HepG2 (cell line): ENCODE results near the gene METAP1D. TPM values are rescaled to one million over a fixed set of nuclear protein-coding genes. Genes with fewer than 3 reads are reported as not detected.

Source experiments
- BHLHE40 ChIP-seq: IDR thresholded peaks from 2 replicates; pipeline ENCODE4 v1.6.1; 2011; ENCODE audit warnings: low read length, improper control_type of control experiment
- KDM3A ChIP-seq: IDR thresholded peaks from 2 replicates; pipeline ENCODE4 v1.6.1; 2018; ENCODE audit warnings: low read depth, missing compliant biosample characterization
- KLF12 ChIP-seq: sonication (generic); formaldehyde crosslinking; IDR thresholded peaks from 2 replicates; pipeline ENCODE4 v1.4.0; 2020; ENCODE audit warnings: missing genetic modification reagents, borderline replicate concordance
- ONECUT2 ChIP-seq: sonication (generic); formaldehyde crosslinking; IDR thresholded peaks from 2 replicates; pipeline ENCODE4 v1.4.0; 2020; ENCODE audit warnings: missing genetic modification reagents
- PAWR ChIP-seq: sonication (generic); formaldehyde crosslinking; IDR thresholded peaks from 2 replicates; pipeline ENCODE4 v1.4.0; 2020; ENCODE audit warnings: missing genetic modification reagents, mild to moderate bottlenecking, borderline replicate concordance
- SMARCC2 ChIP-seq: fragments of 450-650 bp; IDR thresholded peaks from 2 replicates; pipeline ENCODE4 v1.6.1; 2017; ENCODE audit warnings: antibody characterized with exemption, mild to moderate bottlenecking
- SNAI1 ChIP-seq: sonication (generic); formaldehyde crosslinking; IDR thresholded peaks from 2 replicates; pipeline ENCODE4 v1.5.0; 2020; ENCODE audit warnings: mild to moderate bottlenecking, missing genetic modification reagents, borderline replicate concordance
- ZBTB8A ChIP-seq: sonication (generic); formaldehyde crosslinking; IDR thresholded peaks from 2 replicates; pipeline ENCODE4 v1.4.0; 2020; ENCODE audit warnings: mild to moderate bottlenecking, low read depth, missing genetic modification reagents, borderline replicate concordance
- ZNF292 ChIP-seq: sonication (generic); formaldehyde crosslinking; IDR thresholded peaks from 2 replicates; pipeline ENCODE4 v1.8.1; 2022; ENCODE audit warnings: mild to moderate bottlenecking, low read depth, missing genetic modification reagents, borderline replicate concordance
- ZNF317 ChIP-seq: sonication (generic); formaldehyde crosslinking; IDR thresholded peaks from 2 replicates; pipeline ENCODE4 v1.5.0; 2020; ENCODE audit warnings: mild to moderate bottlenecking, missing genetic modification reagents
- ZNF33A ChIP-seq: sonication (generic); formaldehyde crosslinking; IDR thresholded peaks from 2 replicates; pipeline ENCODE4 v1.5.1; 2020; ENCODE audit warnings: missing genetic modification reagents, mild to moderate bottlenecking, moderate library complexity, borderline replicate concordance
- polyA plus RNA-seq, 8 experiments: library from polyadenylated mRNA; depleted of rRNA in 3 of 8; stranded (reverse) in 7 of 8; unstranded in 1 of 8; fragments of >200 nt; fragmentation: Illumina TruSeq in 4 of 8; extraction: Trizol in 4 of 8; gene quantifications; 2 replicates each; pipeline versions ENCODE4 v1.2.1 to v1.2.3, GENCODE V29; 2011 to 2016; ENCODE audit warnings: low read depth in 4 of 8, missing spikeins in 1 of 8, mixed read lengths in 1 of 8; ENCODE audit not compliant: insufficient read depth in 1 of 8
- total RNA-seq, 5 experiments: library from RNA; depleted of rRNA; stranded (reverse); fragments of >200 nt; fragmentation: Illumina TruSeq; extraction: Trizol; gene quantifications; 2 replicates each; pipeline ENCODE4 v1.2.3, GENCODE V29; 2016; ENCODE audit warnings: low read depth in 1 of 5
- TF ChIP-seq, protein P1 (sequence below): sonication (generic); formaldehyde crosslinking; IDR thresholded peaks from 2 replicates; pipeline ENCODE4 v1.5.0; 2020; ENCODE audit warnings: mild to moderate bottlenecking, missing genetic modification reagents, borderline replicate concordance
- TF ChIP-seq, protein P2 (sequence below): sonication (generic); formaldehyde crosslinking; IDR thresholded peaks from 2 replicates; pipeline ENCODE4 v1.4.0; 2020; ENCODE audit warnings: missing genetic modification reagents
- TF ChIP-seq, protein P3 (sequence below): sonication (generic); formaldehyde crosslinking; IDR thresholded peaks from 2 replicates; pipeline ENCODE4 v1.5.0; 2020; ENCODE audit warnings: missing genetic modification reagents
- TF ChIP-seq, protein P4 (sequence below): sonication (generic); formaldehyde crosslinking; IDR thresholded peaks from 2 replicates; pipeline ENCODE4 v1.8.1; 2023; ENCODE audit warnings: mild to moderate bottlenecking, missing genetic modification reagents

METAP1D gene
- total and polyA plus RNA-seq, 2 of the 13 experiments (the other 11 are each of a cell fraction or from before 2014, with no cell fraction given) = 14.7 to 21.6 TPM

DNA sequence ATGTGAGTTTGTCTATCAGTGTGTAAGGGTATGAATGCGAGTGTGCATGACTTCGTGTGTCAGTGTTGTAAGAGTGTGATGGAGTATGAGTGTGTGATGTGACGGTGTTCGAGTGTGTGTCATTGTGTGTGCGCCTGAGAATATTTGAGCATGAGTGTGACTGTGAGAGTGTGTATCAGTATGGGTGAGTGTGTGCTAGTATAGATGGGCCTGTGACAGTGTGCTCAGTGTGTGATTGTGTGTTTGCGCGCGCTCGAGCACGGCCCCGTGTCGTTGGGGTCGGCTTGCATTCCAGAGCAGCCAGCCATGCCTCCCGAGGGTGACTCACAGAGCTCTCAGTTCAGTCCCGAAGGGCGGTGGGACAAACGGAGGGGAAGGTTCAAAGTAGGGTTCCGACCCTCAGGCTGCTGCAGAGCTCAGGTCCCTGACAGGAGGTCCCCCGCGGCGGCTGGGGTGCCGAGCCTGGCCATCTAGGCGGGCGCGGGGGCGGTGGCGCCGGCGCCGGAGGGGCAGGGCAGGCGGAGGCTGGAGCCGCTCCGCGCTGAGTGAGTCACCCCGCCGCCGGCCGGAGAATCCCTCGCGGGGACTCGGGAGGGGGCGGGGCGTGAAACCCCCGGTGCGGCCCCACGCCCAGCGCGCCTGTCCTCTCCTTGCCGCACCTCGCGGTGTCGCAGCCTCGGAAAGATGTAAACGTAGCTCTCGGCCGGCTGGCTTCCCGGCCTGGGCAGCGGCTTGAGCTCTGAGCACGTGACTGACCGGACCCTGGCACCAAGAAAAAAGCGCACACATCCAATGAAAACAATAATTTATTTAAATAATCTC, 99.1 kb downstream of the METAP1D start (continued):
- TF ChIP-seq, protein P1, sequence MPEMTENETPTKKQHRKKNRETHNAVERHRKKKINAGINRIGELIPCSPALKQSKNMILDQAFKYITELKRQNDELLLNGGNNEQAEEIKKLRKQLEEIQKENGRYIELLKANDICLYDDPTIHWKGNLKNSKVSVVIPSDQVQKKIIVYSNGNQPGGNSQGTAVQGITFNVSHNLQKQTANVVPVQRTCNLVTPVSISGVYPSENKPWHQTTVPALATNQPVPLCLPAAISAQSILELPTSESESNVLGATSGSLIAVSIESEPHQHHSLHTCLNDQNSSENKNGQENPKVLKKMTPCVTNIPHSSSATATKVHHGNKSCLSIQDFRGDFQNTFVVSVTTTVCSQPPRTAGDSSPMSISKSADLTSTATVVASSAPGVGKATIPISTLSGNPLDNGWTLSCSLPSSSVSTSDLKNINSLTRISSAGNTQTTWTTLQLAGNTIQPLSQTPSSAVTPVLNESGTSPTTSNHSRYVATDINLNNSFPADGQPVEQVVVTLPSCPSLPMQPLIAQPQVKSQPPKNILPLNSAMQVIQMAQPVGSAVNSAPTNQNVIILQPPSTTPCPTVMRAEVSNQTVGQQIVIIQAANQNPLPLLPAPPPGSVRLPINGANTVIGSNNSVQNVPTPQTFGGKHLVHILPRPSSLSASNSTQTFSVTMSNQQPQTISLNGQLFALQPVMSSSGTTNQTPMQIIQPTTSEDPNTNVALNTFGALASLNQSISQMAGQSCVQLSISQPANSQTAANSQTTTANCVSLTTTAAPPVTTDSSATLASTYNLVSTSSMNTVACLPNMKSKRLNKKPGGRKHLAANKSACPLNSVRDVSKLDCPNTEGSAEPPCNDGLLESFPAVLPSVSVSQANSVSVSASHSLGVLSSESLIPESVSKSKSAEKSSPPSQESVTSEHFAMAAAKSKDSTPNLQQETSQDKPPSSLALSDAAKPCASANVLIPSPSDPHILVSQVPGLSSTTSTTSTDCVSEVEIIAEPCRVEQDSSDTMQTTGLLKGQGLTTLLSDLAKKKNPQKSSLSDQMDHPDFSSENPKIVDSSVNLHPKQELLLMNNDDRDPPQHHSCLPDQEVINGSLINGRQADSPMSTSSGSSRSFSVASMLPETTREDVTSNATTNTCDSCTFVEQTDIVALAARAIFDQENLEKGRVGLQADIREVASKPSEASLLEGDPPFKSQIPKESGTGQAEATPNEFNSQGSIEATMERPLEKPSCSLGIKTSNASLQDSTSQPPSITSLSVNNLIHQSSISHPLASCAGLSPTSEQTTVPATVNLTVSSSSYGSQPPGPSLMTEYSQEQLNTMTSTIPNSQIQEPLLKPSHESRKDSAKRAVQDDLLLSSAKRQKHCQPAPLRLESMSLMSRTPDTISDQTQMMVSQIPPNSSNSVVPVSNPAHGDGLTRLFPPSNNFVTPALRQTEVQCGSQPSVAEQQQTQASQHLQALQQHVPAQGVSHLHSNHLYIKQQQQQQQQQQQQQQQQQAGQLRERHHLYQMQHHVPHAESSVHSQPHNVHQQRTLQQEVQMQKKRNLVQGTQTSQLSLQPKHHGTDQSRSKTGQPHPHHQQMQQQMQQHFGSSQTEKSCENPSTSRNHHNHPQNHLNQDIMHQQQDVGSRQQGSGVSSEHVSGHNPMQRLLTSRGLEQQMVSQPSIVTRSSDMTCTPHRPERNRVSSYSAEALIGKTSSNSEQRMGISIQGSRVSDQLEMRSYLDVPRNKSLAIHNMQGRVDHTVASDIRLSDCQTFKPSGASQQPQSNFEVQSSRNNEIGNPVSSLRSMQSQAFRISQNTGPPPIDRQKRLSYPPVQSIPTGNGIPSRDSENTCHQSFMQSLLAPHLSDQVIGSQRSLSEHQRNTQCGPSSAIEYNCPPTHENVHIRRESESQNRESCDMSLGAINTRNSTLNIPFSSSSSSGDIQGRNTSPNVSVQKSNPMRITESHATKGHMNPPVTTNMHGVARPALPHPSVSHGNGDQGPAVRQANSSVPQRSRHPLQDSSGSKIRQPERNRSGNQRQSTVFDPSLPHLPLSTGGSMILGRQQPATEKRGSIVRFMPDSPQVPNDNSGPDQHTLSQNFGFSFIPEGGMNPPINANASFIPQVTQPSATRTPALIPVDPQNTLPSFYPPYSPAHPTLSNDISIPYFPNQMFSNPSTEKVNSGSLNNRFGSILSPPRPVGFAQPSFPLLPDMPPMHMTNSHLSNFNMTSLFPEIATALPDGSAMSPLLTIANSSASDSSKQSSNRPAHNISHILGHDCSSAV (CRISPR knock-in tag) = no peak
- TF ChIP-seq ZBTB8A (CRISPR knock-in tag) (no peak), KDM3A (CRISPR knock-in tag) (no peak), ZNF317 (no peak), SMARCC2 (no peak), PAWR (CRISPR knock-in tag) (no peak), ONECUT2 (no peak), KLF12 (CRISPR knock-in tag) (no peak), BHLHE40 (peak; percentile 86), ZNF292 (no peak; the same call in 1 of the 2 replicates), ZNF33A (CRISPR knock-in tag) (no peak), SNAI1 (no peak)
- TF ChIP-seq, protein P2, sequence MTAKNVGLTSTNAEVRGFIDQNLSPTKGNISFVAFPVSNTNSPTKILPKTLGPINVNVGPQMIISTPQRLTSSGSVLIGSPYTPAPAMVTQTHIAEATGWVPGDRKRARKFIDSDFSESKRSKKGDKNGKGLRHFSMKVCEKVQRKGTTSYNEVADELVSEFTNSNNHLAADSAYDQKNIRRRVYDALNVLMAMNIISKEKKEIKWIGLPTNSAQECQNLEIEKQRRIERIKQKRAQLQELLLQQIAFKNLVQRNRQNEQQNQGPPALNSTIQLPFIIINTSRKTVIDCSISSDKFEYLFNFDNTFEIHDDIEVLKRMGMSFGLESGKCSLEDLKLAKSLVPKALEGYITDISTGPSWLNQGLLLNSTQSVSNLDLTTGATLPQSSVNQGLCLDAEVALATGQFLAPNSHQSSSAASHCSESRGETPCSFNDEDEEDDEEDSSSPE (CRISPR knock-in tag) = peak; percentile 27; the same call in 1 of the 2 replicates
- TF ChIP-seq, protein P3, sequence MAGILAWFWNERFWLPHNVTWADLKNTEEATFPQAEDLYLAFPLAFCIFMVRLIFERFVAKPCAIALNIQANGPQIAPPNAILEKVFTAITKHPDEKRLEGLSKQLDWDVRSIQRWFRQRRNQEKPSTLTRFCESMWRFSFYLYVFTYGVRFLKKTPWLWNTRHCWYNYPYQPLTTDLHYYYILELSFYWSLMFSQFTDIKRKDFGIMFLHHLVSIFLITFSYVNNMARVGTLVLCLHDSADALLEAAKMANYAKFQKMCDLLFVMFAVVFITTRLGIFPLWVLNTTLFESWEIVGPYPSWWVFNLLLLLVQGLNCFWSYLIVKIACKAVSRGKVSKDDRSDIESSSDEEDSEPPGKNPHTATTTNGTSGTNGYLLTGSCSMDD (CRISPR knock-in tag) = no peak
- TF ChIP-seq, protein P4, sequence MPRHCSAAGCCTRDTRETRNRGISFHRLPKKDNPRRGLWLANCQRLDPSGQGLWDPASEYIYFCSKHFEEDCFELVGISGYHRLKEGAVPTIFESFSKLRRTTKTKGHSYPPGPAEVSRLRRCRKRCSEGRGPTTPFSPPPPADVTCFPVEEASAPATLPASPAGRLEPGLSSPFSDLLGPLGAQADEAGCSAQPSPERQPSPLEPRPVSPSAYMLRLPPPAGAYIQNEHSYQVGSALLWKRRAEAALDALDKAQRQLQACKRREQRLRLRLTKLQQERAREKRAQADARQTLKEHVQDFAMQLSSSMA (CRISPR knock-in tag) = no peak
